Body of pancreas (tissue), 4 donors: Measurements from ENCODE around the gene PKN3. TPM values are rescaled to one million over a fixed set of nuclear protein-coding genes. Genes with fewer than 3 reads are reported as not detected.
A peak's percentile ranks its signal among the peaks of the same experiment; 100 is the strongest.

ENCODE experiments used
- ATAC-seq: fragments of 150-250 bp; one replicate; pipeline ENCODE4 v1.9.1; 2016
- DNase-seq, 4 donors: peaks; one replicate each; pipeline ENCODE4 v3.0.0-alpha.2; 2019
- H3K27ac ChIP-seq, 4 donors: fragments of 200-600 bp; sonication (generic); 1 replicate in 3 of 4; 2 replicates in 1 of 4; pipeline versions ENCODE4 v1.5.1 to v1.6.1; 2016 to 2019; ENCODE audit warnings: mild to moderate bottlenecking in 1 of 4, mixed read lengths in 1 of 4, moderate library complexity in 1 of 4
- H3K27me3 ChIP-seq, 2 donors: fragments of 200-600 bp; sonication (generic); one replicate each; pipeline ENCODE4 v1.6.0; 2016; ENCODE audit warnings: mild to moderate bottlenecking in 1 of 2
- H3K36me3 ChIP-seq, 2 donors: fragments of 200-600 bp; sonication (generic); replicated peaks in 1 of 2; 2 replicates each; pipeline ENCODE4 v1.5.1; 2016; ENCODE audit warnings: low read depth in 2 of 2; ENCODE audit not compliant: insufficient read depth in 1 of 2
- H3K4me1 ChIP-seq: fragments of 200-600 bp; sonication (generic); one replicate; pipeline ENCODE4 v1.6.0; 2016
- H3K4me3 ChIP-seq, 2 donors: fragments of 200-600 bp; sonication (generic); 1 replicate in 1 of 2; 2 replicates in 1 of 2; pipeline ENCODE4 v1.5.1; 2016 to 2019
- H3K9me3 ChIP-seq, 3 donors: fragments of 200-600 bp; sonication (generic); 1 replicate in 2 of 3; 2 replicates in 1 of 3; pipeline ENCODE4 v1.5.1; 2016
- POLR2A ChIP-seq, 3 donors: fragments of 450-650 bp; IDR thresholded peaks; one replicate each; pipeline ENCODE4 v1.6.1; 2016; ENCODE audit warnings: antibody characterized with exemption in 3 of 3, mild to moderate bottlenecking in 2 of 3
- WGBS, 2 donors: methylation state at CpG; one replicate each; pipeline ENCODE4 v1.1.5; 2017; 5-methylcytosine and 5-hydroxymethylcytosine counted together
- intact Hi-C: fragments of 100-400 bp; cut with DNase I; formaldehyde crosslinking; loops from one replicate; pipeline ENCODE4 v1.15.1; 2023
- small RNA-seq: library from RNA; depleted of rRNA; stranded (forward); fragments of <200 nt; gene quantifications from one replicate; pipeline ENCODE3, GENCODE V24; 2016
- total RNA-seq, 2 donors: library from RNA; depleted of rRNA; stranded (reverse); fragments of >200 nt; gene quantifications; one replicate each; pipeline ENCODE4 v1.1.0, GENCODE V29; 2016
- TF ChIP-seq, protein P1 (sequence below), 7 experiments: fragments of 450-650 bp in 4 of 7; fragments of 200-600 bp in 3 of 7; sonication (generic) in 3 of 7; IDR thresholded peaks; one replicate each; pipeline ENCODE4 v1.5.1; 2016 to 2019; ENCODE audit warnings: antibody characterized with exemption in 7 of 7

The PKN3 gene
- total RNA-seq, 2 donors from 2014 or later, result 4.9 to 10.2 TPM

DNA sequence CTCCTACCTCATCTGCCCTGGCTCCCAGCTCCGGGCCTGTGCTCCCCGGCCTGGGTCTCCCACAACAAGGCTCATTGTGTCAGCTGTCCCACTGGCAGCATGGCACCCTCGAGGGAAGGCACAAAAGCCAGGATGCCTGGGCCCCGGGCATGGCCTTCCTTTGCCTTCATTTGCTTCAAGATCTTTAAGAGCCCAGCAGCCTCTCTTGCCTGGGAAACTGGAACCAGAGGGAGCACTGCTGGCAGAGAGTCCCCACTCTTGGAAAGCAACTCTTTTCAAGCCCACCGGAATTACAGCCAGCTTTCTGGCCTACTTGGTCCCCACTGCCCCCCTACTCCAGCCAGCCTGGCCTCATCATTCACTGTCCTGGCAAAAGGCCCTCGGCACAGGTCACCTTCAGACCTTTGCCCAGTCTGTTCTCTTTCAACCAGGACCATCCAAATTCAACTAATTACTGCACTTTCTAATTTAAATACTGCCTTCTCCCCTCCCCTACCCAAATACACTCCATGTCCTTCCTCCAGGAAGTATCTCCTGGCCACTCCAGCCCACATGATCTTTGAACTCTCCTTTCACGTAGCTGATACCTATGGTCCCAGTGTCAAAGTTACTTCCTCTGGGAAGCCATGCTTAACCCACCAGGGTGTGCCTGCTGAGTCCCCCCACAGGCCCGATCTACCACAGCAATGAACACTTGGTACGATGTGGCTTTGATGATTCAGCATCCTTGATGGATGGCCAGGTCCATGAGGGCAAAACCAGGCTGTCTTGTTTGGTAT is 60.6 kb downstream of the PKN3 start:
- Histone ChIP-seq H3K36me3 (no peaks in the 10 kb centered on the region), H3K4me3 (no peak overlapping the region), H3K27ac (peak overlapping the region in 2 of 4 donors; percentile 4 to 18), H3K27me3 (no peaks in the 10 kb centered on the region), H3K4me1 (peaks cover 28% of the 10 kb centered on the region), H3K9me3 (no peaks in the 10 kb centered on the region)
- no peak for ATAC-seq
- TF ChIP-seq, protein P1, sequence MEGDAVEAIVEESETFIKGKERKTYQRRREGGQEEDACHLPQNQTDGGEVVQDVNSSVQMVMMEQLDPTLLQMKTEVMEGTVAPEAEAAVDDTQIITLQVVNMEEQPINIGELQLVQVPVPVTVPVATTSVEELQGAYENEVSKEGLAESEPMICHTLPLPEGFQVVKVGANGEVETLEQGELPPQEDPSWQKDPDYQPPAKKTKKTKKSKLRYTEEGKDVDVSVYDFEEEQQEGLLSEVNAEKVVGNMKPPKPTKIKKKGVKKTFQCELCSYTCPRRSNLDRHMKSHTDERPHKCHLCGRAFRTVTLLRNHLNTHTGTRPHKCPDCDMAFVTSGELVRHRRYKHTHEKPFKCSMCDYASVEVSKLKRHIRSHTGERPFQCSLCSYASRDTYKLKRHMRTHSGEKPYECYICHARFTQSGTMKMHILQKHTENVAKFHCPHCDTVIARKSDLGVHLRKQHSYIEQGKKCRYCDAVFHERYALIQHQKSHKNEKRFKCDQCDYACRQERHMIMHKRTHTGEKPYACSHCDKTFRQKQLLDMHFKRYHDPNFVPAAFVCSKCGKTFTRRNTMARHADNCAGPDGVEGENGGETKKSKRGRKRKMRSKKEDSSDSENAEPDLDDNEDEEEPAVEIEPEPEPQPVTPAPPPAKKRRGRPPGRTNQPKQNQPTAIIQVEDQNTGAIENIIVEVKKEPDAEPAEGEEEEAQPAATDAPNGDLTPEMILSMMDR (IDR thresholded peaks at IDR 0.05), result no peak
- TF ChIP-seq POLR2A (IDR thresholded peaks at IDR 0.05), result no peak
- intact Hi-C loops, result no loop called here
- DNase-seq, result no peak
- WGBS, 2 donors, result 60 to 62% methylated on average over 9 of the region's 9 CpGs

DNA sequence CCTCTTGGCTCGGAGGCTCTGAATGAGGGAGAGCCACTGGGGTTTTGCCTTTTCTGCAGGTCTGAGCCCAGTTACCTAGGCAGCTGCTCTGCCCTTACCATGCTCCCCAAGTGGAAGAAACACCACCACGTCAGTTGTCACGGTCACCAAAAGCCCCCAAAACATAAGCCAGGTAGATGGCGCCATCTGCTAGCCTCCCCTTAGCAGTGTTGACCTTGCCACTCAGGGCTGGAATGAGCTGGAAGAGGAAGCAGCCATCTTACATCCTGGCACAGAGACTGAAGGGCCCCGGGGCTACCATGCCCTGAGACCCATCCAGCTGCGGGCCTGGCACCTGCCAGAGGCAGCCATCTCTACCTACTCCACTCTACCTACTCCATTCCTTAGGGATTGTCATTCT is 62.1 kb downstream of the PKN3 start:
- Histone ChIP-seq H3K9me3 (no peaks in the 10 kb centered on the region), H3K4me3 (no peak overlapping the region), H3K4me1 (peaks cover 34% of the 10 kb centered on the region), H3K27ac (peak overlapping the region in 2 of 4 donors; percentile 15 to 28), H3K27me3 (no peaks in the 10 kb centered on the region), H3K36me3 (no peaks in the 10 kb centered on the region)
- ATAC-seq (no peak), DNase-seq (no peak)
- WGBS, 2 donors, result 75% methylated on average over 6 of the region's 6 CpGs; no CpG with 5 or more reads in 1 of the 2 donors
- TF ChIP-seq POLR2A (IDR thresholded peaks at IDR 0.05), result no peak
- TF ChIP-seq, protein P1 (IDR thresholded peaks at IDR 0.05), result no peak
- intact Hi-C loops, result no loop called here

DNA sequence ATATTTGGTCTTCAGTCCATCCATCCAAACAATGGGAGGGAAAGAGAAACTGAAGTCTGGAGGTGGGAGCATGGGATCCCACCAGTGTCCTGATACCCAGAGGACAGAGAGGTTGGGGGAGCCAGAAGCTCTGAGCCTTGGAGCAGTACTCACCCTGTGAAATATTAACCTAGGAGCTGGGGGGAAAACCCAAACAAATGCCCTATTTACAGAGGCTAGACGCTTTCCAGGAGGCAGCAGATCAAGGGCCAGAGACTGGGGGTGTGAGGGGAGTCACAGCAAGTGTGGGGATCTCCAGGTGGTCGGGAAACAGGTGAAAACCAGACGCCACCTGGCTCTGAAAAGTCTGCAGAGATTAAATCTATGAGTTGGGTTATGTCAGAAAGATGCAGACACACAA is 63.2 kb downstream of the PKN3 start:
- no peak for TF ChIP-seq POLR2A (IDR thresholded peaks at IDR 0.05)
- TF ChIP-seq, protein P1 (IDR thresholded peaks at IDR 0.05), result no peak
- no peak for DNase-seq
- peak; percentile 31 for ATAC-seq
- Histone ChIP-seq H3K27me3 (no peaks in the 10 kb centered on the region), H3K4me1 (peaks cover 46% of the 10 kb centered on the region), H3K36me3 (no peaks in the 10 kb centered on the region), H3K27ac (peak overlapping the region in 1 of 4 donors; percentile 37), H3K9me3 (no peaks in the 10 kb centered on the region), H3K4me3 (no peak overlapping the region)
- intact Hi-C loops, result no loop called here
- WGBS, 2 donors, result 22% methylated on average over 3 of the region's 3 CpGs

DNA sequence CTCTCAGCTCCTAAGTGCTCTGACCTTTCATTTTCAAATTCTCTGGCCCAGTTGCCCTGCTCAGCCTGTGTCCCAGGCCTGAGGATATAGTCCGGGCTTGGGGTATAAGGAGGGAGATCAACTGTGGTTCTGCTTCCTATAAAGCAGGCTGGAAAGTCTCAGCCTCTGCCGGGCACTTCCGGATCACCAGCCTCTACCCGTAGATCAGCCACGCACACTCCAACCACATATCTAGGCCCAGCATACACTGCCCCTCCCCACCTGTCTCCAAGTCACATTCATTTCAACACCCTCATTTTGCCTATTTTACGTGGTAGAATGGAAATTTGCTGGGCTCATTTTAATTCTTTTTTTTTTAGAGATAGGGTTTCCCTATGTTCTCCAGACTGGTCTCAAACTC is 66.3 kb downstream of the PKN3 start:
- no peaks in the 10 kb centered on the region for H3K9me3 ChIP-seq
- no peak overlapping the region for H3K27ac ChIP-seq
- no peak for ATAC-seq
- intact Hi-C loops, result no loop called here
- no peaks in the 10 kb centered on the region for H3K27me3 ChIP-seq
- WGBS, 2 donors, result 71 to 86% methylated on average over 5 to 6 of the region's 6 CpGs
- TF ChIP-seq, protein P1 (IDR thresholded peaks at IDR 0.05), result no peak
- TF ChIP-seq POLR2A (IDR thresholded peaks at IDR 0.05), result no peak
- H3K36me3 ChIP-seq, result no peaks in the 10 kb centered on the region
- peaks cover 50% of the 10 kb centered on the region for H3K4me1 ChIP-seq
- no peak for DNase-seq
- no peak overlapping the region for H3K4me3 ChIP-seq

Small RNA genes within 50 kb of the gene (small RNA-seq; reads per million reads assigned to genes)
- gene RF00017, result not detected
- not detected for gene RN7SL560P

Other genes with a start within 250 kb of the PKN3 start
- 10 to 100 TPM; 14.3 to 23.4 TPM for gene ODF2, start 246.5 kb upstream of the PKN3 start, total RNA-seq
- 10 to 100 TPM in 1 of 2 donors, 1 to 10 TPM in 1; 8.3 to 11.5 TPM for gene GLE1, start 197.8 kb upstream of the PKN3 start, total RNA-seq
- gene SPTAN1, start 149.9 kb upstream of the PKN3 start, total RNA-seq, result 100 to 1,000 TPM; 119 to 248 TPM
- 10 to 100 TPM; 58.1 to 62.3 TPM for gene DYNC2I2, start 45.7 kb upstream of the PKN3 start, total RNA-seq
- gene SET, start 13.3 kb upstream of the PKN3 start, total RNA-seq, result 10 to 100 TPM; 70.9 to 87.2 TPM
- 10 to 100 TPM; 21.1 to 64.9 TPM for gene ZDHHC12, start 21.6 kb downstream of the PKN3 start, total RNA-seq
- 10 to 100 TPM; 25.7 to 41.9 TPM for gene ZER1, start 69.4 kb downstream of the PKN3 start, total RNA-seq
- 10 to 100 TPM; 17.5 to 19.5 TPM for gene TBC1D13, start 84.8 kb downstream of the PKN3 start, total RNA-seq
- gene ENDOG, start 116.0 kb downstream of the PKN3 start, total RNA-seq, result 10 to 100 TPM; 22.4 to 24.9 TPM
- 10 to 100 TPM; 16.2 to 16.3 TPM for gene SPOUT1, start 127.3 kb downstream of the PKN3 start, total RNA-seq
- 1 to 10 TPM; 2.6 to 4.3 TPM for gene KYAT1, start 179.4 kb downstream of the PKN3 start, total RNA-seq
- 10 to 100 TPM; 21.0 to 23.7 TPM for gene LRRC8A, start 179.6 kb downstream of the PKN3 start, total RNA-seq
- 10 to 100 TPM; 48.8 to 65.3 TPM for gene PHYHD1, start 218.5 kb downstream of the PKN3 start, total RNA-seq
- gene DOLK, start 245.1 kb downstream of the PKN3 start, total RNA-seq, result 10 to 100 TPM in 1 of 2 donors, 1 to 10 TPM in 1; 8.0 to 12.2 TPM
- gene NUP188, start 245.2 kb downstream of the PKN3 start, total RNA-seq, result 10 to 100 TPM; 15.2 to 18.9 TPM